Cerebellar cortex (tissue), 1 donor: ENCODE results near the gene EOGT.

Source experiments
- DNase-seq: peaks from one replicate; pipeline ENCODE4 v3.0.0-alpha.2; 2015; ENCODE audit warnings: low spot score

EOGT gene

DNA sequence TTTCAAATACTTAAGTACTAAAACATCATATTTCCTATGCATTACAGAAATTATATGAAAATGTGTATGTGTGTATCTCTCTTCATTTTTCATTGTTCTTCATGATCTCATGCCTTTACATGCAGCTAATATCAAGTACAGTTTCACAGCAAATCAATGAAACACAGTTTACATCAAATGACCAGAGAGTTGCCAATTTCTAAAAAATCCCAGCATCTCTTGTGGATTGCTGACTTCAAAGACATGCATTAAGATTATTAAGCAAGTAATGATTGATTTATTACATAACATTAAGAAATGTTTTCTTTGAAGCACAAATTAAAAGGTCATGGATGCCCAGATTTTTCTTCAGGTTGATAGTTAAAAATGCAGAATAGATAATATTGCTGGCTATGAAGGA, 50.1 kb downstream of the EOGT start:
- no peak for DNase-seq

DNA sequence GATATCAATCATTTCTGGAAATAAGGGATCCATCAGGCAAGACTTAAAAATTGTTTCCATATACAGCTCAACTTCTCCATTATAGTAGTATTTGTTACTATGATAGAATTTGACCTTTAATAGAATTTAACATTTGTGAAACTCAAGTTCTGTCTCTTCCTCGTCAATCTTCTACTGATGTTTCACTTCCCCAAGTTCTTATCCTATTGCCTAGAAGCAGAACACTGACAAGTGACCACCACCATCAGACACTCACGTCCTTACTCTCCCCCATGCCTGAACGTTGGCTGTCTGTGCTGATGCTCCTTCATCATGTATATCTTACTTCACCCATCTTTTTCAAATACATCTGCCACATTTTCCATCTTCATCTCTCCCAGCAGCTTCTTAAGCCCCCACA, 54.6 kb downstream of the EOGT start:
- DNase-seq: no peak

DNA sequence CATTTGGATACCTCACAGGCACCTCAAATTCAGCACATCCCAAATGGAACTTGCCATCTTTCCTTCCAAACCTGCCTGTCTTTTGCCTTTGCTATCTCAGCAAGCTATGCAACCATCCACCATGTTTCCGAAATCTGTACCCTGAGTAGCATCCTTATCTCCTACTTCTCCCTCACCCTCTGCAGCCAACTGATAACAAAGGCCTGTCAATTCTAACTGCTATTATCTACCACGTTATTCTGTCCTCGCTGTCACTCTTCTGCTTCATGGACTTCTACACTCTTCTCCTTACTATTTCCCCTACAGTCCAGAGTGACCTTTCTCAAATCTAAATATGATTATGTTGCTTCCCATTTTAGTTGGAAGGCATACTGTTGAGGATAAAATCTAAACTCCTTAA, 55.6 kb downstream of the EOGT start:
- DNase-seq: no peak

GRCh38 chr3:68953816-68954444, 59.6 kb downstream of the EOGT start:
- no peak for DNase-seq

- DNase-seq: no peak
These were observed 68.3 kb downstream of the EOGT start for GRCh38 chr3:68945225-68945624.

- no peak for DNase-seq
These were observed 69.6 kb downstream of the EOGT start for GRCh38 chr3:68943753-68944500.

DNA sequence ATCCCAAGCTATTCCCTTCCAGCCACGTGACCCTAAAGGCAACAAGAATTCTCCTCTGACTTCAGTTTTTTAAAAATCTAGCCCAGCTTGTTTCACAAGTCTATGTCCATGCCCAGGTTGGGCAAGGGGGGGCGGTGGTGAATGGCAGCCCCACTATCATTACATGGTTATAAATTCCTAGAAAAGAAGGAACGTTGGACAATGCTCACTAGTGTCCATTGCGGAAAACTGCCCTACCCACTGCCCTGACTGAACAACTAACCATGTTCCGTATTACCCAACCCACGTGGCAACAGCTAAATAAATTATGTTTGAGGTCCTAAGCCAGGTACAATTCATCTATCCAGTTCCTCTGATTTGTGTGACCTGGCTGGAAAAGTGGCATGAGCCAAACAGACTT, 72.4 kb downstream of the EOGT start:
- no peak for DNase-seq

GRCh38 chr3:68936856-68937255, 76.6 kb downstream of the EOGT start:
- no peak for DNase-seq

GRCh38 chr3:68935778-68936177, 77.7 kb downstream of the EOGT start:
- DNase-seq: no peak

DNA sequence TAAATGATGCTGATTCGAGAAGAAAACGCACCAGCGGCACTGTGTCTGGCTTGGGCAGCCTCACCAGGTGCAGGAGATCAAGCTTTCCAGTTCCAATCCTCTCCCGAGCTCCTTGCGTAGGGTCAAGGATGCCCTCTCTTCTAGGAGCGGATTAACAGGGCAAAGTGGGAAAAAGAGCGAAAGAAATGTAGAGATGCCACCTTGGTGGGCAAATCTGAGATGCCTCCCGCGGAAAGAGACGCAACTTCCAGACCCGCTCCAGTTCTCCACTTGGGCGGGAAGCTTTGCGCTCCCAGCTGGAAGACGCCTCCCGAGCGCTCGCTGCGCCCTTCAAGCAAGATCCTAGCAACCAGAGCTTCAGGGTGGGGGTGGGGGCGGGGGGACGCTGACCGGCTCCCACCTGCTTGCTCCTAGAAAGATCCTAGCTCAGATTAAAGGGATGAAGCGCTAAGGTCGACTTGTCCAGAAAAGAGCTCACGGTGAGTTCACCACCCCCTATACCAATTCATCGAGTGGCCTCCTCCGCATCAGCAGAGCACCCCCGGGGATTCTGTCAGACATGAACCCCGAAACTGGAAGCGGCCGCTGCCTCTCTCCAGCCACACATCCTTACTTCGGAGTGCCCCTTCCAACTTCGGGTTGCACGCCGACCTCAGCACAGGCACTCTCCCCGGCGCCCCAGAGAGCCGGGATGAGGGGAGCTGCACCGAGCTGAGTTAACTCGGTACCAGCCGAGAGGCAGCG, 81.9 kb downstream of the EOGT start:
- DNase-seq: no peak
